HCT116 (cell line): ENCODE results near the gene ORC3. TPM values are rescaled to one million over a fixed set of nuclear protein-coding genes. Genes with fewer than 3 reads are reported as not detected.

Source experiments
- ATAC-seq: fragments of 200-7000 bp; cut with Tn5 transposase; 2 replicates; pipeline ENCODE4 v1.9.1; 2020; ENCODE audit warnings: mild to moderate bottlenecking, moderate library complexity
- BruUV-seq: library from RNA; stranded (reverse); fragments of 400-500 nt; replicated peaks from 2 replicates; lab custom pipeline; 2021; lab: Mats Ljungman, UMichigan
- CTCF ChIA-PET: fragments of 300-600 bp; sonication (Branson Sonifier 250); formaldehyde crosslinking; loops from one replicate; lab custom pipeline; 2021; ENCODE audit warnings: antibody characterized with exemption; lab: Charles Lee
- POLR2A ChIA-PET: fragments of 300-600, 350-600 bp; sonication (Branson Sonifier 250); formaldehyde crosslinking; loops from one replicate; lab custom pipeline; 2021; ENCODE audit warnings: antibody characterized with exemption; lab: Charles Lee
- RAD21 ChIA-PET, 2 experiments: fragments of 300-600 bp; sonication (Branson Sonifier 250); formaldehyde crosslinking; loops; one replicate each; lab custom pipeline; 2023; ENCODE audit warnings: low total read pairs in 2 of 2; ENCODE audit not compliant: uncharacterized antibody in 2 of 2, unreplicated experiment in 2 of 2, low non-redundant PET in 1 of 2; lab: Charles Lee
- DNase-seq: peaks from one replicate; pipeline ENCODE4 v3.0.0-alpha.2; 2010; ENCODE audit warnings: low read depth, low spot score
- H2AFZ ChIP-seq: fragments of 200-600 bp; shearing (Covaris generic), sonication (generic); 2 replicates; pipeline ENCODE4 v1.6.1; 2017; ENCODE audit warnings: low read depth, mixed run types, mixed read lengths, antibody characterized with exemption, low read length; ENCODE audit not compliant: poor library complexity, severe bottlenecking
- H3K27ac ChIP-seq: 2 replicates; pipeline ENCODE4 v1.5.1; 2012; ENCODE audit warnings: low read depth, low read length
- H3K27me3 ChIP-seq: fragments of 200-600 bp; sonication (generic); 2 replicates; pipeline ENCODE4 v1.6.1; 2016; ENCODE audit warnings: mixed run types, low read length, mixed read lengths; ENCODE audit not compliant: insufficient read depth
- H3K36me3 ChIP-seq, 2 experiments: fragments of 200-500 bp in 1 of 2; fragments of 200-600 bp in 1 of 2; sonication (Bioruptor generic) in 1 of 2; sonication (generic) in 1 of 2; 2 replicates each; pipeline versions ENCODE4 v1.5.1 to v1.6.1; 2014 to 2016; ENCODE audit warnings: low read length in 2 of 2, inconsistent platforms in 1 of 2, mixed read lengths in 1 of 2, mixed run types in 1 of 2; ENCODE audit not compliant: insufficient read depth in 2 of 2, control insufficient read depth in 1 of 2
- H3K4me1 ChIP-seq, 2 experiments: fragments of 200-600 bp in 1 of 2; sonication (generic) in 1 of 2; 2 replicates each; pipeline versions ENCODE4 v1.5.1 to v1.6.1; 2012 to 2017; ENCODE audit warnings: low read length in 2 of 2, inconsistent platforms in 1 of 2, mild to moderate bottlenecking in 1 of 2, mixed read lengths in 1 of 2, mixed run types in 1 of 2, moderate library complexity in 1 of 2; ENCODE audit not compliant: insufficient read depth in 2 of 2, control insufficient read depth in 1 of 2
- H3K4me2 ChIP-seq: fragments of 200-600 bp; sonication (generic); 2 replicates; pipeline ENCODE4 v1.6.1; 2017; ENCODE audit warnings: mixed run types, low read length, mixed read lengths
- H3K4me3 ChIP-seq, 2 experiments: fragments of 200-600 bp in 1 of 2; sonication (generic) in 1 of 2; replicated peaks in 1 of 2; 2 replicates each; pipeline ENCODE4 v1.5.1; 2011 to 2016; ENCODE audit warnings: low read length in 2 of 2, control low read depth in 1 of 2, low read depth in 1 of 2, mild to moderate bottlenecking in 1 of 2, mixed read lengths in 1 of 2, mixed run types in 1 of 2
- H3K79me2 ChIP-seq: fragments of 200-600 bp; sonication (generic); 2 replicates; pipeline ENCODE4 v1.6.1; 2017; ENCODE audit warnings: mild to moderate bottlenecking, mixed run types, low read length, moderate library complexity, mixed read lengths; ENCODE audit not compliant: insufficient read depth
- H3K9ac ChIP-seq: fragments of 200-600 bp; sonication (generic); 2 replicates; pipeline ENCODE4 v1.6.1; 2016; ENCODE audit warnings: low read length, mixed read lengths
- H3K9me2 ChIP-seq: fragments of 200-600 bp; sonication (generic), shearing (Covaris generic); 2 replicates; pipeline ENCODE4 v1.6.1; 2017; ENCODE audit warnings: mixed run types, mild to moderate bottlenecking, moderate library complexity; ENCODE audit not compliant: insufficient read depth
- H3K9me3 ChIP-seq, 2 experiments: fragments of 200-500 bp in 1 of 2; fragments of 200-600 bp in 1 of 2; sonication (Bioruptor generic) in 1 of 2; sonication (generic) in 1 of 2; 2 replicates each; pipeline ENCODE4 v1.6.1; 2014 to 2017; ENCODE audit warnings: low read length in 2 of 2, mixed read lengths in 2 of 2, inconsistent platforms in 1 of 2, low read depth in 1 of 2, mild to moderate bottlenecking in 1 of 2, mixed run types in 1 of 2, moderate library complexity in 1 of 2; ENCODE audit not compliant: control insufficient read depth in 1 of 2, insufficient read depth in 1 of 2
- H4K20me1 ChIP-seq: fragments of 200-600 bp; sonication (generic), shearing (Covaris generic); 2 replicates; pipeline ENCODE4 v1.6.1; 2017; ENCODE audit warnings: mixed run types, mild to moderate bottlenecking, moderate library complexity; ENCODE audit not compliant: insufficient read depth
- ATF3 ChIP-seq: IDR thresholded peaks from 2 replicates; pipeline ENCODE4 v1.6.1; 2012
- CBX3 ChIP-seq: IDR thresholded peaks from 2 replicates; pipeline ENCODE4 v1.6.1; 2012; ENCODE audit warnings: low read depth
- CEBPB ChIP-seq: IDR thresholded peaks from 2 replicates; pipeline ENCODE4 v1.6.1; 2012; ENCODE audit warnings: low read depth
- CTCF ChIP-seq, 3 experiments: fragments of 200-600 bp in 1 of 3; sonication (generic) in 1 of 3; IDR thresholded peaks in 2 of 3; conservative IDR thresholded peaks in 1 of 3; 2 replicates each; pipeline ENCODE4 v1.5.1; 2012 to 2017; ENCODE audit warnings: low read depth in 2 of 3, low read length in 2 of 3, antibody characterized with exemption in 1 of 3, borderline replicate concordance in 1 of 3, control low read depth in 1 of 3, mild to moderate bottlenecking in 1 of 3, mixed read lengths in 1 of 3, mixed run types in 1 of 3, moderate library complexity in 1 of 3; ENCODE audit not compliant: insufficient read depth in 1 of 3
- EGR1 ChIP-seq: IDR thresholded peaks from 2 replicates; pipeline ENCODE4 v1.6.1; 2012; ENCODE audit warnings: low read depth
- ELF1 ChIP-seq: IDR thresholded peaks from 2 replicates; pipeline ENCODE4 v1.6.1; 2012; ENCODE audit warnings: low read depth, borderline replicate concordance
- EZH2 ChIP-seq: fragments of 200-600 bp; sonication (generic); IDR thresholded peaks from 2 replicates; pipeline ENCODE4 v1.6.1; 2017; ENCODE audit warnings: antibody characterized with exemption, mixed run types
- EZH2phosphoT487 ChIP-seq: fragments of 200-600 bp; IDR thresholded peaks from 2 replicates; pipeline ENCODE4 v1.6.1; 2018; ENCODE audit warnings: antibody characterized with exemption, borderline replicate concordance
- FOSL1 ChIP-seq: IDR thresholded peaks from 2 replicates; pipeline ENCODE4 v1.6.1; 2012; ENCODE audit warnings: low read depth
- RAD21 ChIP-seq: IDR thresholded peaks from 2 replicates; pipeline ENCODE4 v1.6.1; 2012; ENCODE audit warnings: low read depth, mild to moderate bottlenecking
- SRF ChIP-seq: IDR thresholded peaks from 2 replicates; pipeline ENCODE4 v1.6.1; 2012; ENCODE audit warnings: low read depth
- TCF7L2 ChIP-seq: IDR thresholded peaks from 2 replicates; pipeline ENCODE4 v1.7.0; 2011; ENCODE audit warnings: borderline replicate concordance, inconsistent platforms; ENCODE audit not compliant: insufficient read depth, insufficient read length; ENCODE audit errors: extremely low read depth
- YY1 ChIP-seq: IDR thresholded peaks from 2 replicates; pipeline ENCODE4 v1.6.1; 2011; ENCODE audit warnings: low read length, low read depth, moderate library complexity, mild to moderate bottlenecking; ENCODE audit not compliant: insufficient replicate concordance; ENCODE audit errors: extremely low read depth
- ZBTB33 ChIP-seq: IDR thresholded peaks from 2 replicates; pipeline ENCODE4 v1.6.1; 2011; ENCODE audit warnings: mild to moderate bottlenecking, low read length, moderate library complexity; ENCODE audit not compliant: insufficient replicate concordance; ENCODE audit errors: extremely low read depth
- ZFX ChIP-seq: fragments of 450-650 bp; IDR thresholded peaks from 2 replicates; pipeline ENCODE4 v1.6.1; 2017
- ZNF274 ChIP-seq: fragments of 200-500 bp; sonication (Bioruptor generic); IDR thresholded peaks from 2 replicates; pipeline ENCODE4 v1.6.1; 2014; ENCODE audit warnings: mild to moderate bottlenecking, low read depth, low read length, inconsistent platforms
- intact Hi-C: fragments of 100-400 bp; cut with micrococcal nuclease; formaldehyde crosslinking; loops from 2 replicates; pipeline ENCODE4 v1.10.0; 2022
- total RNA-seq: library from RNA; stranded (reverse); gene quantifications from one replicate; pipeline ENCODE4 v1.2.1, GENCODE V29; 2021; ENCODE audit not compliant: unreplicated experiment
- TF ChIP-seq, protein P1 (sequence below): IDR thresholded peaks from 2 replicates; pipeline ENCODE4 v1.6.1; 2012

ORC3 gene
- total RNA-seq, 1 experiment from 2014 or later, result 34.2 TPM

DNA sequence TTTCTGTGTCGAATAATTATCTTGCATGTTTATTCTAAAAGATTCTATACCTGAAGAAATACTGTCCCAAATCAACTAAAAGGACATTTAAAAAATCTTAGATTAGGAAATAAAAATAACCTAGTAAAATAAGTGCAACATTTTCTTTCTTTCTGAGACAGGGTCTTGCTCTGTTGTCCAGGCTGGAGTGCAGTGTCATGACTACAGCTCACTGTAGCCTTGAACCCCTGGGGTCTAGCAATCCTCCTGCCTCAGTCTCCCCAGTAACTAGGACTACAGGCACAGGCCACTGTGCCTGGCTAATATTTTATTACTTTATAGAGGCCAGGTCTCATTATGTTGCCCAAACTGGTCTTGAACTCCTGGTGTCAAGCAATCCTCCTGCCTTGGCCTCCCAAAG is 48.9 kb upstream of the ORC3 start:
- H2AFZ ChIP-seq, result no peak overlapping the region
- TF ChIP-seq CBX3, result no peak
- no peak for TF ChIP-seq CEBPB
- no peak for TF ChIP-seq FOSL1
- no peak for TF ChIP-seq CTCF (IDR thresholded peaks at IDR 0.05 in 2 of 3, conservative IDR thresholded peaks at IDR 0.05 in 1 of 3; ENCODE audit: borderline replicate concordance in 1 of 3, insufficient read depth in 1 of 3, low read depth in 2 of 3, low read length in 2 of 3)
- TF ChIP-seq ELF1, result no peak
- TF ChIP-seq EZH2phosphoT487, result no peak
- no peak for TF ChIP-seq YY1
- no peak for TF ChIP-seq SRF
- TF ChIP-seq EGR1, result no peak
- no peaks in the 10 kb centered on the region for H4K20me1 ChIP-seq
- ChIA-PET CTCF (no interaction called here), POLR2A (no interaction called here), RAD21 (no interaction called here)
- H3K27ac ChIP-seq, result no peak overlapping the region
- H3K4me2 ChIP-seq, result no peak overlapping the region
- no peaks in the 10 kb centered on the region for H3K9me2 ChIP-seq
- intact Hi-C loops, result no loop called here
- DNase-seq, result no peak
- BruUV-seq, result no TSS peak
- ATAC-seq, result no peak
- H3K36me3 ChIP-seq, result peaks cover 3 to 27% of the 10 kb centered on the region in 2 experiments; a peak in 2 of 4 replicates
- no peak overlapping the region for H3K4me3 ChIP-seq
- no peaks in the 10 kb centered on the region for H3K79me2 ChIP-seq
- peaks cover 0 to 4% of the 10 kb centered on the region in 2 experiments; a peak in 1 of 4 replicates for H3K9me3 ChIP-seq
- H3K4me1 ChIP-seq, result no peaks in the 10 kb centered on the region
- H3K27me3 ChIP-seq, result no peaks in the 10 kb centered on the region
- no peak overlapping the region for H3K9ac ChIP-seq

DNA sequence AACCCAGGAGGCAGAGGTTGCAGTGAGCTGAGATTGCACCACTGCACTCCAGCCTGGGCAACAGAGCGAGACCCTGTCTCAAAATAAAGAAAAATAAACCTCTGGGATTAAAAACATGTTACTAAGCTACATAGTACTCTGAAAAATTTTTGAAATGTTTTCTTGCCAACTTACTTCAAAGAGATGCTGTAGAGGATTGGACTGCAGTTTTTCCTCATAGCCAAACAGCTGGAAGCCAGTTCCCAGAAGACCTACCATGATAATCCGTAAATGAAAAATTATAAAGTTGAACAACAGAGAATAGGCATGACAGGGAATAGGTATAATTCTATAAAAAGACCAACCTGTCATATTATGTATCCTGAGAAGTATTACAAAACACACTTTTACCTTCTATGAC is 48.2 kb upstream of the ORC3 start:
- Histone ChIP-seq H3K4me2 (no peak overlapping the region), H3K9me3 (peaks cover 0 to 4% of the 10 kb centered on the region in 2 experiments; a peak in 1 of 4 replicates), H4K20me1 (no peaks in the 10 kb centered on the region), H3K9me2 (no peaks in the 10 kb centered on the region), H3K27ac (no peak overlapping the region), H3K36me3 (peaks cover 3 to 27% of the 10 kb centered on the region in 2 experiments; a peak in 2 of 4 replicates), H3K4me3 (no peak overlapping the region), H3K79me2 (no peaks in the 10 kb centered on the region), H3K4me1 (no peaks in the 10 kb centered on the region), H3K27me3 (no peaks in the 10 kb centered on the region), H3K9ac (no peak overlapping the region), H2AFZ (no peak overlapping the region)
- ChIA-PET POLR2A (no interaction called here), CTCF (no interaction called here), RAD21 (no interaction called here)
- ATAC-seq (no peak), DNase-seq (no peak)
- intact Hi-C loops, result no loop called here
- BruUV-seq, result no TSS peak
- no peak for TF ChIP-seq ZBTB33
- TF ChIP-seq CBX3, result no peak
- TF ChIP-seq EGR1, result no peak
- no peak for TF ChIP-seq ATF3
- no peak for TF ChIP-seq TCF7L2
- TF ChIP-seq ZNF274, result no peak
- no peak for TF ChIP-seq SRF
- no peak for TF ChIP-seq RAD21
- TF ChIP-seq, protein P1, sequence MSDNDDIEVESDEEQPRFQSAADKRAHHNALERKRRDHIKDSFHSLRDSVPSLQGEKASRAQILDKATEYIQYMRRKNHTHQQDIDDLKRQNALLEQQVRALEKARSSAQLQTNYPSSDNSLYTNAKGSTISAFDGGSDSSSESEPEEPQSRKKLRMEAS, result no peak
- no peak for TF ChIP-seq YY1
- TF ChIP-seq CEBPB, result no peak
- TF ChIP-seq EZH2, result no peak
- no peak for TF ChIP-seq ZFX
